NCI-H1930 (cell line): ENCODE measurements around the gene FBXL13.
"Not testable (repeated sequence)": the region's sequence is repeated elsewhere in the genome, so short reads cannot be mapped to it uniquely, and the experiment has no call there.

Source experiments
- DNase-seq, 2 experiments: peaks; one replicate each; lab custom pipeline; 2025; lab: John Stamatoyannopoulos, UW

The FBXL13 gene

DNA sequence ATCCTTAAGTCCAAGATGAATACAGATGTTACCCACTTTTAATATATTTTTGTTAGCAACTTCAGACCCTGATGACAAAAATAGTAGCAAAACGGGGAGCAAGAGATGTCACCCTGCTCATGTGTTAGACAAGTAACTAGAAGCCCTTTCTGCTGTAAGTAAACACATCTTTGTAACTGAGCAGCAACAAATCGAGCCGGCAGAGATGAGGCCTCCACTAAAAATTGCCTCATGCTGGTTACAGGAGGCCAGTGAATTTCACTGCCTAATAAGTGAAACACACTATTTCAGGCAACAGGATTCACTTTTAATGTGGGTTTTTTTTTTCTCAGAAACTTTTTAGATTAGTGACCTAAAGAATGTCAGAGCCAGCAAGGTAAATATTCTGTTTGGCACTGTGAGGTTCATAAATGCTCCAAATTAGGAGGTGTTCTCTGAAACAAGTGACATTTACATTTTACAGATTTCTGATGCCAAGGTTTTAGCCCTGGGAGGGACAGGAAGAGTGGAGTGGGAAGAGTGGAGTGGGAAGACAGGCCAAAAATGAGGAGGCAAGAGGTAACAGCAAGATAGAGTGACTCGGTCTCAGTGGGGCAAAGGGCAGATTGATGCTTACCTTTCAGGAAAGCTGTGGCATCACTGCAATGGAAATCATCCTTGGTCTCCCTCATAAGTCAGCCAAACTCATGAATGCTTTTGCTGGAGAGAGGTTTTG is 215.4 kb downstream of the FBXL13 start:
- no peak for DNase-seq

DNA sequence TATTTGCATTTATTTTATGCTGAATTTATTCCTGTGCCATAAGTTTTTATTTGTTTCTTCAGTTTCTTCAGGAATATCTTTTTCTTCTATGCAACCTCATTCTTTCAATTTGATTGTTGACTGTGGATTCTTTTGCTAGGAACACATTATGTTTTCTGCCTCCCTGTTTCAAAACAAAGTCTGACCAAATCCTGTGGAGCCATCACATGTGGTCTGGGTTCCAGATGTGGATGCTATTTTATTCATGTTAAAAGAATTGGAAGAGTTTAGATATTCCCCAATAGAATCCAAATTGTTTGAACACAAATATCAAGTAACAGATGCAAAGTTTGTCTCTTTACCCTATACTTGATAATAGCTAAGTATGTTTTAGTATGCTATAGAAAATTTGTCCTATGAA is 218.6 kb downstream of the FBXL13 start:
- no peak for DNase-seq

DNA sequence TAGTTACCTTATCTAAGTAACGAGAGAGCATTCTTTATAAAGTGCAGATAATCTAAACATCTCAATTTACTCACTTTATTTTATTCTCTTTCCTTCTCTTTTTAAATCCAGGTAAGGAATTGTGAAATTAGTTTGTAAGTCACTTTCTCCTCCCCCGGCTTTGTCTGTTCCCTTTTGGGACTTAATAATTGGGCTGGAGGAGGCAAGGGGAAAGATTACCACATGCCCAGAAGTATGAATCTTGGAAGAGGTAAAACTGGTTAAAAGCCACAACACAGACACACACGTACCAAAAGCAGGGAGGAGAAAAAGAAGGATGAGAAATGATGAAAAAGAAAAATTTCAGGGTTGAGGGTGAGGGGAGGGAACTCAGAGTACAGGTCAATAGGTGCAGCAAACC is 225.1 kb downstream of the FBXL13 start:
- no peak for DNase-seq

DNA sequence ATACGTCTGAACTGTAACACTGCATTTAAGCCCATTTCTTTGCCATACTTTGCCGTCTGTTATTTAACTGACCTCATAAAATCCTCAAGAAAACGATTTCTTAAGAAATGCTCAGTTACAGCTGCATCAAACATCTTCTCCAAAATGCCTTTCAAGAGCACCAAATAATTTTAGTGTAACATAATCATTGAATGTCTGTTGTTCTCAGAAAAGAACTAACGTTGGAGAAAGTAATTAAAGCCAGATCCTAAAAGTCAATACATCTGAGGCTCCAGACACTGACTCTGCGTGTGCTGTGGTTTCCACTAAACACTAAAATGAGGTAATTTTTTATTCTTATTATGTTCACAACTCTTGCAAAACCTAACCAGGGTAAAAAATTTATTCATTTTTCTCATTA is 225.5 kb downstream of the FBXL13 start:
- no peak for DNase-seq

DNA sequence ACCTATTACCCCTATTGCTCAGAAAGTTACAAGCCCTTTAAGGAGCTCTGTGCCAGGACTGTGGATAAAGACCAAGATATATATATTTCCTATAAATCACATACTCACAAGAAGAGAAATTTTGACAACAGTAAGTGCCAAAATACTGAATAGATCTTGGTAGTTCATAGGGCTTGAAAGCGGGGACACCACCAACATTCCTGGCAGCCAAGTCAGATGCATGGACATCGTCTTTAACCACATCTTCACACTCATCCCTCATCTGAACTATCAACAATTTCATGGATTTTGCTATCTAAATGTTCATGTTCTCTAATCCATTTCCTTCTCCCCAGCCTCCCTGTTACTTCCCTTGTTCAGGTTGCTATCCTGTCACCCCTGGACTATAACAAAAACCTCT is 229.2 kb downstream of the FBXL13 start:
- no peak for DNase-seq

DNA sequence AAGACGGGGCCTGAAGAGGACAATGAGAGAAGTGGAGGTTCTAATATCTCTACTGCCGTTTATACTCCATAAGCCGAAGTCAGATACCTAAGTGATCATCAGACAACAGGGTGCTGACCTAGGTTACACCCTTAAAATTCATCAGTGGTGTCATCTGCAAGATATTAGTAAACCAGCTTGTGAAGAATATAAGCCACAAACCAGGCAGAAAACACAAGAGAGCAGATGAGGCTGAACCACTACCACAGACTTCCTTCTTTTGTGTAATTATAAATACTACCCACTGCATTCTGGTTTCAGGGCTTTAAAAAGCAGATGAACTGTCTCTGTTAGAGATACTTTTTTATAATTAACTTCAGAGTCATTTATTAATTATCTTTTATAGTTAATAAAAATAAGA is 230.7 kb downstream of the FBXL13 start:
- DNase-seq = no peak

DNA sequence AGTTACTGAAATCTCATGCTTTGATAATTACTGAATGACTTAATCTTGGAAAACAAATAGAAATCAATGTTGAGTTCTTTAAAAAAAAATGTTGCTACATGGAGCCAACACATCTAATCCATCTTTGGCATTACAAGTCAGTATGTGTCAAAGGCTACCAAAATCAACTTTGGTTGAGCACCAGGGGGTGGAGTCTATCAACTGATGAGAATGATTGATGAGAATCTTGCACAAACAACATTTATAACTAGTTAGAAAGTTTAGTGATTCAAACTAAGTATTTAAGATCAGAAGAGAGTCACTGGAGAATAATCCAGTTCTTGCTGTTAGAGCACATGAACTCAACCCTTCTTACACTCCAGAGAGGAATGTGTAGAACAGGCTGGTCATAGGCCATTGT is 232.3 kb downstream of the FBXL13 start:
- DNase-seq = no peak

DNA sequence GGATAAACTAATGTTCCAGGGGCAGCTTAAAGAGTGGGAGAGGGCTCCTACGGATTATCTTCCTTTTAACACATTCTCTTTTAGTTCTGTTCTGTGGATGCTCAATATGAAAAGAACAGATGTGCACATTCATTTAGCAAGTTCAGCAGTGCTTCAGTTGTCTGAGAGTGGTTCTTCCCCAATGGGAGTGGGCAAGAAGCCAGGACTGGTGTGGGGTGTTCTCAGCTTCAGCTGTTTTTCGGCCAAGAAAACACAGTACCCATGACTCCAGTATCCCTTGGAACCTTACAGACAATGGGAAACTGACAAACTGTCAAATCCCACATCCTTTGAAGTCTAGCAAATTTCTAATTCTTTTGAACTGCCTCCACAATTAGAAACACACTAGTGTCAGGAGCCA is 233.3 kb downstream of the FBXL13 start:
- DNase-seq = no peak

DNA sequence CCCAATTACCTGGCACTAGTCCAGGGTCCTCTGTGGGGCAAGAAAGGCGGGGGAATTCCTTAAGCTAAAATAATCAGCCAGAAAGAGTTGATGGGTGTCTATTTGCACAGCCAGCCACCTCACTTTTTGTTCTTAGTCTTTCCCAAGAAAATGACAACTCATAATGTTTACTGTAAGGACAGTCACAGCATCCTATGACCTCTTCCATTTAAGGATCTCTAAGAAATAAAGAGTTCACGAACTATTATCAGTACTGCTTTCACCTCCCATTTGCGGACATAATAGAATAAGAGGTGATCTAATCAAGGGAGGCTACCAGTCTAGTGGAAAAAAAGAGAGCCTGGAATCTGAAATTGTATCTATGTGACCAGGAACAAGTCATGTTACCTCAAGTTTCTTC is 234.2 kb downstream of the FBXL13 start:
- no peak for DNase-seq

DNA sequence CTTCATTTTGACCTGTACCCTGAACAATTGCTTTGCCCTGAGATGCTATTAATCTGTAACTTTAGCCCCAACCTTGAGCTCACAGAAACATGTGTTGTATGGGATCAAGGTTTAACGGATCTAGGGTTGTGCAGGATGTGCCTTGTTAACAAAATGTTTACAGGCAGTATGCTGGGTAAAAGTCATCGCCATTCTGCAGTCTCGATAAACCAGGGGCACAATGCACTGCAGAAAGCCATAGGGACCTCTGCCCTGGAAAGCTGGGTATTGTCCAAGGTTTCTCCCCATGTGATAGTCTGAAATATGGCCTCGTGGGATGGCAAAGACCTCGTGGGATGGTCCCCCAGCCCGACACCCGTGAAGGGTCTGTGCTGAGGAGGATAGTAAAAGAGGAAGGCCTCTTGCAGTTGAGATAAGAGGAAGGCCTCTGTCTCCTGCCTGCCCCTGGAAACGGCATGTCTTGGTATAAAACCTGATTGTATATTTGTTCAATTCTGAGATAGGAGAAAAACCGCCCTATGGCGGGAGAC is 236.0 kb downstream of the FBXL13 start:
- not testable (repeated sequence) for DNase-seq

DNA sequence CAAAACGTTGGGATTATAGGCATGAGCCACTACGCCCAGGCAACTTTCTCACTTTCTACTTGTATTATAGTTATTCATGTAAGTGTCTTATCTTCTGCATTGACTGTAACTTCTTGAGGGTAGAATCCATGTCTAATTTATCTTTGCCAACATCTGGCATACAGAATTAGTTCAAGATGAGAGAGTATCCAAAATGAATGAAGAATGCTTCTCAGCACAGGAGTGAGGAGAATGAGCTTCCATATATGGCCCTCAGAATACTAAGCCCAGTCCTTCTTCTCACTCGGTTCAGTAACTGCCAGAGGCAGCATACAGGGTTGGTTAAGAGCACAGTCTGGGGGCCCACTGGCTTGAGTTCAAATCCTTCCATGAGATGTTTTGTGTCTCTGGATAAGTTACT is 236.8 kb downstream of the FBXL13 start:
- no peak for DNase-seq

DNA sequence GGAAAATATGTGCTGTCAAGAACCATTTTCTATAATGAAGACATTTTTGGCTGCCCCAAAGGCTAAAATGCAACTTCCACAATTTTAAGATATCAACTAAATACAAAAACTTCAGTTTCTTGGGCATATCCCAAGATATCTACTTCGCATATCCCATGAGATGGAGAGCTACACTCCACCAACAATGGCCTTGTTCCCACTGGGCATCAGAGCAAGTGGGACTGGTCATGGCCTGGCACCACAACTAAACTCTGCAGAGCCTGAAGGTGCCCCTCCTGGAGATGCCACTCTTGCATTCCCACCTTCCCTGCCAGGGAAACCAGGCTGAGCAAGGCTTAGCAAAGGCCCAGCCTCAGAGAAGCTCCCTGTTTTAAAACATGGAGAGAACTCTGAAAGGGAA is 237.6 kb downstream of the FBXL13 start:
- no peak for DNase-seq

DNA sequence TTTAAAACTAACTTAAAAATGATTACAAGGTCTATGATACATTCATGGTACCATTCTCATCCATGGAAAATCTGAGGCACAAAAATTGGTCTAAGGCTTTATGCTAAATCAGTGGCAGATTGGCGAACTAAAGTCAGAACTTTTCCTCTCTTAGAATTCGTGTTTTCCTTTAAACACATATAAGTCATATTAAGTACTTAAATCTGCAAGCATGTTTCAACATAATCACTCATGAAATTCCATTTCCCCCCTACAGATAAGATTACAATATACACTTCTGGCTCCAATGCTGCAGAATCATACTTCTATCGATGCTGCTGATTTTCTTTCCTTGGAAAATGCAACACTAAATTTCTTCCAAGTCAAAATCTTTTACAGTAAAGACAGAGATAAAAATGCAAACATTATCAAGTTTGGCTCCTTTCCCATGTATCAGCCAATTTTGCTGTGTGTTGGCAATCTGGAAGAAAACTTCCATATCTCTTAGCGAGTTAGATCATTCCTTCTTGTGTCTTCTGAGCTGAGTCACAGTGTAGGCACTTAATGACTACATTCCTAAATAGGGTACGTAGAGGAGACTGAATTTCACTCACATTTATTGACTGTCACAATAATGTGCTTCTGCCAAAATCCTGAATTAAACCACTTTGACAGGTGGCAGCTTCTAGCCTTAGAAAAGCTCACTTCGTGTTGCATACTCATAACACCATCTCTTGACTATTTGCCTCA is 238.2 kb downstream of the FBXL13 start:
- DNase-seq = no peak

DNA sequence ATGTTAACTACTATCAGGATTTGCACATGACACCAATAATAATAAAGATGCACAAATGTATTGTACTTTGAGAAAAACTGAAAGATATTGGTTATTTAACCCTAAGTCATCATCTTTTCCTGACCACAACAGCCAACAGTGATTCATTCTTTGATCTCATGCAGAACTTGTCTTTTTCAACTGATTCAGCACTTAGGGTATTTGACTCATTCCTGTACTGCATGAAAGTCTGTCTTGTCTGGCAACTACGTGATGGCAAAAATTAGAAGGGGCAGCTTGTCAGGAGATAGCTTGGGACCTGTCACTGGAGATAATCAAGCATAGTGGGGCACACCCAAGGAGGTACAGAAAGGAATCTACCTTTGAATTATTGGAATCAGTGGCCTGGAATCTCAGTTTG is 239.6 kb downstream of the FBXL13 start:
- DNase-seq = no peak

DNA sequence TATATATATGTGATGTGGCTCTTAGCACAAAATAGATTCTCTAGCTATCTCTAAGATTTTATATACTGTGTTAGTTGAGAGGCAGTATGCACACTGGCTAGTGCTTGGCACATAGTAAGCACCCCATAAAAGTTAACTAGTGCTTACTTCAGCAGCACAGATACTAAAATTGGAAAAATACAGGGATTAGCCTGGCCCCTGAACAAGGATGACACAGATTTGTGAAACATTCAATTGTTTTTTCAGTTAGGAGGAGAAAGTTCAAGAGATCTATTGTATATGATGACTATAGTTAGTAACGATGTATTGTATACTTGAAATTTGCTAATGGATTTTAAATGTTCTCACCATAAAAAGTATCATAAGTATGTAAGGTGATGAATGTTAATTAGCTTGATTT is 240.1 kb downstream of the FBXL13 start:
- no peak for DNase-seq

DNA sequence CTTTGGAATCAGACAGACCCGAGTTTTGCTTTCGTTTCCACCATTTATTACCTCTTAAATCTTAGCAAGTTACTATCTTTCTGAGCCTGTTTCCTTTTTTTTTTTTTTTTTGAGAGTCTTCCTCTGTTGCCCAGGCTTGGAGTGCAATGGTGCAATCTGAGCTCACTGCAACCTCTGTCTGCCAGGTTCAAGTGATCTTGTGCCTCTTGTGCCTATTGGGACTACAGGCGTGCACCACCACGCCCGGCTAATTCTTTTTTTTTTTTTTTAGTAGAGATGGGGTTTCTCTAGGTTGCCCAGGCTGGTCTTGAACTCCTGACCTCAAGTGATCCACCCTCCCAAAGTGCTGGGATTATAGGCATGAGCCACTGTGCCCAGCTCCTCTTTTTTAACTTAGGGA is 241.3 kb downstream of the FBXL13 start:
- DNase-seq = no peak

DNA sequence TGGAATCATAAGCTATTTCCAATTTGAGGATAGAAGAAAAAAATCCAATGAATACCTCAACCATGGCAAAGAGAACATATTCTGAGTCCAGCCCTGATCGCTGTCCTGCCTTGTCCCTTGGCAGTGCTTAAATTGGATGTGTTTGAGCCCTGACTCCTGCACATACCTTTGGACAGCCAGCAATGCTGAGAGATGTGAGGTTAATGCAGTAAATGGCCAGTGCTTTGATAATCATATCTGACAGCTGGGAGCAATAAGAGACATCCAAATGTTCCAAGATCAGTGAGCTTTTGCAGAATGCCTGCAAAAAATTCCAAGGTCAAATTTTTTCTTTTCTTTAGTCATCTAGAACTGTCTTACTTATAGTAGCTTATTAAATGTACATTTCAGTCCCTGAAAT is 241.9 kb downstream of the FBXL13 start:
- DNase-seq = no peak

DNA sequence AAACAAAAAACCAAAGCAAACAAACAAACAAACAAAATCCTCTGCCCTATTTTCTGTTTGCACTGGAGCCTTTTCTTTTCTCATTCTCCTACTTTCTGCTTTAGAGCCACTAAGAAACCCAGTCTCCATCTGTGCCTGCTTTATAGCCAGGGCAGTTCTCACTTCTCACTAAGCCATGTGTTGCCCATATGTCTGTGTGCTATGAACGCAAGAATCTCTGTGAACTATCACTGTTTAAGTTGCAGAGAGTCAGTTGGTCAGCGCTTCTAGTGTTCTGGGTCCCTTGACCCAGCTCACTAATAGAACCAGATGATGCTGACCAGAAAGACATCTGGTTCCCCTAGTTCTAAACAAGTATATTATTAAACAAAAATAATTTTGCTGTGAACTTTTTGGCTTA is 244.4 kb downstream of the FBXL13 start:
- no peak for DNase-seq

DNA sequence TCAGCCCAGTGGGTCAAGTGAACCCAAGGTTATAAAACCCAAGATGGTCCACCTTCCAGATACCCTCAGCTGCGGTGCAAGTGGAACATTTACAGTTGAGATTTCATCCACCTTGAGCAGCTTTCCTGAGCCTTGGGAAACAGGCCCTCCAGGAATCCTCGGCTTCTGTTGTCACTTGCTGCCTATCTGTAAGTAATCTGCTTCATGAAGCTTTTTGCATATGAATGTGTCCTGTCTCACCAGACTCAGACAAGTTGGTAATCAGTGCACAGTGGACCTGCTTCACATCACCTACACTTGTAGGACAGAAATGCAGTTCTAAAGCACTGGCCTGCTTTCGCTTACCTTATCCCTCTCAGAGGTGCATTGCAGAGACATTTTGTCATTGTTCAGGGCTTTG is 245.5 kb downstream of the FBXL13 start:
- DNase-seq = no peak

DNA sequence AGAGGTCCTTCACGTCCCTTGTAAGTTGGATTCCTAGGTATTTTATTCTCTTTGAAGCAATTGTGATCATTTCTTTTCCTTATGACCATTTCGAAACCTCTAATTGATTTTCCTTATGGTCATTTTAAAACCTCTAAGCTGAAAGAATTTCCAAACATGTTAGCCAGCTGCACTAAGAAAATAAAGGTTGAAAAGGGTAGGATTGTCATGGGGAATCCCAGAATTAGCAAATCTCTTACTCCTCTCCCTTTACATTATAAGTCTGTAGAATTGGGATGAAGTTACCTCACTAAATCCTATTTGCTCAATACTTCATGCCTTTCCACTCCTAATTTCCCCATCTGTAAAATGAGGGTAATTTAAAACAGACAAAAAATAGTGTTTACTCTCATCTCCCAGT is 246.3 kb downstream of the FBXL13 start:
- DNase-seq = no peak

DNA sequence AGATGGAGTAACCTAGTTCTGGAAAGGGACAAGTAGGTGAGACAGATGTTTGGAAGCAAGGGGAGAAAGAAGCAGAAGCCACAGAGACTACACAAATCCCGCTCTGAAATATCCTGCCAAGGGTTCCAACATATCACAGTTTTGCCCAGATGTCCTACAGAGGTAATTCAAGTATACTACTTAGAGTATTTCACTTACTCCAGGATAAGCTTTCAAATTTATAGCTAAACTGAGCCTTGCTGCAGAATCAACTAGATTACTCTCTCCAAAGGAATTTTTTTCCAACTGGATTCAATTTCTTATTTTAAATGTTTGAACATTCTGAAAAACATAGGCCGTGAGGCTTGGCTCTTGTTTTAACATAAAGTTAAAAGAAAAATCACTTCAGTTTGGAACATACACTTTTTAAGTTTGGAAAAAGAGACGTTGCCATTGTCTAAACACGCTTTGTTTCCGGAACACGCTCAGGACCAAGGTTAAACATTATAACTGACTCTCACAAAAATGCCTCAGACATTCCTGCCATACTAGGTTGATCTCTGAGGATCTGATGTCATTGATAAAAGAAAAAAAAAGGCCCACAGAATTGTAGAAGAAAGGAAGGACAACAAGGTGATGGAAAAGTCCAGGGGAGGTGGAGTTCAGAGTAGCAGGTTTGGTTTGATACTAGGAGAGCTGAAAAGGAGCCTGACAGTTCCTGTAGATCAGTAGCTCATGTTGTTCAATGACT is 251.0 kb downstream of the FBXL13 start:
- no peak for DNase-seq

DNA sequence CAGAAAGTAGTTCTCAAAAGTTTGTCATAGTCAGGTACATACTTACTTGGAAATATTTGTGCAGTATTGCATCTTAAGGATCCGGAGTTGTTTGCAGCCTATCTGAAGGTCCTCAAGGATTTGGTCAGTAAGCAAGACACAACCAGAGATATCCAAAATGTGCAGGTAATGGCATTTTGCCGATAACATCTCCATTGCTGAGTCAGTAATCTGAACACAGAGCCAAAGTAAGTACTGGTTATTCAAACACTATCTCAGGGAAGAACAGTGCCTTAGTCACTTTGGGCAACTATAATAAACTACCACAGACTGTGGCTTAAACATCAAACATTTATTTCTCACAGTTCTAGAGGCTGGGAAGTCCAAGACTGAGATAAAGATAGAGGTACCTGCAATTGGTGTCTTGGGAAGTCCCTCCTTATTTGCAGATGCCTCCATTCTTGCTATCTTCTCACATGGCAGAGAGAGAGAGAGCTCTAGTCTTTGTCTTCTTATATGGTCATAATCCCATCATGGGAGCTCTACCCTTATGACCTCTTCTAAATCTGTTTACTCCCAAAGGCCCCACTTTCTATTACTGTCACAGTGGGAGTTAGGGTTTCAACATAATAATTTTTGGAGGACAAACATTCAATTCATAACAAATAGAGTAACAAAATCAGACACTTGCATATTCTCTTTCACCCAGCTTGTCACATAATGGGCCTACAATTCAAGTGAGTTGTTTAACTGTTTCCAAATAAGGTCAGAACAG is 252.4 kb downstream of the FBXL13 start:
- no peak for DNase-seq
